ENCODE data around the gene CPVL.

CPVL gene

GRCh38 chr7:28954946-28955345, 191.4 kb downstream of the CPVL start:
- TF ChIP-seq CTCF (IDR thresholded peaks at IDR 0.05), result no peak
- DNase-seq (ENCODE audit: low spot score), result no peak
- H3K27ac ChIP-seq, result no peak overlapping the region
- H3K4me3 ChIP-seq, result peak overlapping the region; percentile 76

DNA sequence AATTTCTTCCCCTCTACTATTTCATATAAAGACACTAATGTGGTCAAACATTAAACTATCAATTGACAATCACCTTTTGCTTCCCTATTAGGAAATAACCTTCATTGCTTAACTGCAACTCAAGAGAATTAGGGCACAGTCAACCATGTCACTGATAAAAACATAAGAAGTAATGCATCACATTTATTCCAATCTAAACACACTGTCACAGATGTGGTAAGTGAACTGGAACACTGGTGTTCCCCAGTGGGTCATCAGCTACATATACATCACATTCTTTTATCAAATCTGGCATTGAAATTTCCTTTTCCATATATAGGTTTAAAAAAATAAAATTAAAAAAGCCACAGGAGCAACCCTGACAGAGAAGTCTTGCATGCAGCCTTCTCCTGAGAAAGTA, 191.9 kb downstream of the CPVL start:
- Histone ChIP-seq H3K27ac (no peak overlapping the region), H3K4me3 (no peak overlapping the region)
- no peak for TF ChIP-seq CTCF (IDR thresholded peaks at IDR 0.05)
- DNase-seq (ENCODE audit: low spot score), result no peak

GRCh38 chr7:28953633-28954032, 192.7 kb downstream of the CPVL start:
- DNase-seq (ENCODE audit: low spot score), result no peak
- peak overlapping the region in 1 of 2 donors; percentile 59 for H3K27ac ChIP-seq
- no peak for TF ChIP-seq CTCF (IDR thresholded peaks at IDR 0.05)
- no peak overlapping the region for H3K4me3 ChIP-seq

Data from coronary artery (tissue), 2 donors.